Cardiac muscle cell (in vitro differentiated cells and primary cell): Measurements from ENCODE around the gene MCTP1. TPM values are rescaled to one million over a fixed set of nuclear protein-coding genes. Genes with fewer than 3 reads are reported as not detected.

Source experiments
- DNase-seq, 2 donors: peaks; one replicate each; pipeline versions ENCODE4 v3.0.0 to v3.0.0-alpha.2; 2010 to 2017; ENCODE audit warnings: low read depth in 1 of 2, low spot score in 1 of 2
- H3K27ac ChIP-seq: fragments of 200-600 bp; sonication (generic); 2 replicates; pipeline ENCODE4 v1.5.1; 2016
- H3K27me3 ChIP-seq: fragments of 200-600 bp; sonication (generic); 2 replicates; pipeline ENCODE4 v1.6.0; 2016; ENCODE audit warnings: control low read depth
- H3K36me3 ChIP-seq: fragments of 200-600 bp; sonication (generic); 2 replicates; pipeline ENCODE4 v1.5.1; 2016; ENCODE audit warnings: control low read depth
- H3K4me1 ChIP-seq: fragments of 200-600 bp; sonication (generic); 2 replicates; pipeline ENCODE4 v1.8.1; 2017; ENCODE audit warnings: low read depth, mild to moderate bottlenecking, mixed run types
- H3K4me3 ChIP-seq: fragments of 200-600 bp; sonication (generic); 2 replicates; pipeline ENCODE4 v1.5.1; 2016; ENCODE audit warnings: mild to moderate bottlenecking
- H3K9me3 ChIP-seq: fragments of 200-600 bp; sonication (generic); 2 replicates; pipeline ENCODE4 v1.5.1; 2017; ENCODE audit warnings: low read depth, mild to moderate bottlenecking, control low read depth
- polyA plus RNA-seq: library from polyadenylated mRNA; unstranded; fragments of >200 nt; fragmentation: Nextera tagmentation; extraction: Ambion mirVana; gene quantifications from 2 replicates; pipeline ENCODE4 v1.2.1, GENCODE V29; 2016
- total RNA-seq: library from RNA; depleted of rRNA; stranded (reverse); fragments of >200 nt; gene quantifications from 2 replicates; pipeline ENCODE4 v1.2.3, GENCODE V29; 2016
- TF ChIP-seq, protein P1 (sequence below): IDR thresholded peaks from 2 replicates; pipeline ENCODE4 v1.5.1; 2012; ENCODE audit warnings: low read depth, mild to moderate bottlenecking, low read length

The MCTP1 gene
- total and polyA plus RNA-seq, 2 experiments from 2014 or later, result 1.4 TPM; not detected in 1

DNA sequence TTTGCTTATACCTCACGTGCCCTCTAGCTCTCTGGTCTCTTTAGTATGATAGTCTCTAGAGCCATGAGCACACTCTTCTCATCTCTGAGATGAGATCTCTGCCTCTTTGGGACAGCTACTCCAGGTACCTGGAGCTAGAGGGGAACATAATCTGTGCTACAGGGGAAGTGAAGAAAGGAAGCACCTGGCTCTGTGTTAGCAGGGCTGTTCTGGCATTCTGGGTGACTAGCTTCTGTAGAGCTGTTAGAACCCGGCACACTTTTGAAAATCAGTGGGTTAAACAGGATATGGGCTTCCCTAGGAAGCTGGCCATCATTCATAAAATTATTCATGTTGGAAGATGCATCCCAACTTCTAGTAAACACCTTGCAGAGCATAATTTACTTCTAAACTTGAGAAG is 224.8 kb downstream of the MCTP1 start:
- Histone ChIP-seq H3K27ac (no peak overlapping the region), H3K27me3 (no peaks in the 10 kb centered on the region), H3K4me1 (no peaks in the 10 kb centered on the region), H3K9me3 (no peaks in the 10 kb centered on the region), H3K4me3 (no peak overlapping the region), H3K36me3 (no peaks in the 10 kb centered on the region)
- TF ChIP-seq, protein P1, sequence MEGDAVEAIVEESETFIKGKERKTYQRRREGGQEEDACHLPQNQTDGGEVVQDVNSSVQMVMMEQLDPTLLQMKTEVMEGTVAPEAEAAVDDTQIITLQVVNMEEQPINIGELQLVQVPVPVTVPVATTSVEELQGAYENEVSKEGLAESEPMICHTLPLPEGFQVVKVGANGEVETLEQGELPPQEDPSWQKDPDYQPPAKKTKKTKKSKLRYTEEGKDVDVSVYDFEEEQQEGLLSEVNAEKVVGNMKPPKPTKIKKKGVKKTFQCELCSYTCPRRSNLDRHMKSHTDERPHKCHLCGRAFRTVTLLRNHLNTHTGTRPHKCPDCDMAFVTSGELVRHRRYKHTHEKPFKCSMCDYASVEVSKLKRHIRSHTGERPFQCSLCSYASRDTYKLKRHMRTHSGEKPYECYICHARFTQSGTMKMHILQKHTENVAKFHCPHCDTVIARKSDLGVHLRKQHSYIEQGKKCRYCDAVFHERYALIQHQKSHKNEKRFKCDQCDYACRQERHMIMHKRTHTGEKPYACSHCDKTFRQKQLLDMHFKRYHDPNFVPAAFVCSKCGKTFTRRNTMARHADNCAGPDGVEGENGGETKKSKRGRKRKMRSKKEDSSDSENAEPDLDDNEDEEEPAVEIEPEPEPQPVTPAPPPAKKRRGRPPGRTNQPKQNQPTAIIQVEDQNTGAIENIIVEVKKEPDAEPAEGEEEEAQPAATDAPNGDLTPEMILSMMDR, result no peak
- DNase-seq, result no peak

DNA sequence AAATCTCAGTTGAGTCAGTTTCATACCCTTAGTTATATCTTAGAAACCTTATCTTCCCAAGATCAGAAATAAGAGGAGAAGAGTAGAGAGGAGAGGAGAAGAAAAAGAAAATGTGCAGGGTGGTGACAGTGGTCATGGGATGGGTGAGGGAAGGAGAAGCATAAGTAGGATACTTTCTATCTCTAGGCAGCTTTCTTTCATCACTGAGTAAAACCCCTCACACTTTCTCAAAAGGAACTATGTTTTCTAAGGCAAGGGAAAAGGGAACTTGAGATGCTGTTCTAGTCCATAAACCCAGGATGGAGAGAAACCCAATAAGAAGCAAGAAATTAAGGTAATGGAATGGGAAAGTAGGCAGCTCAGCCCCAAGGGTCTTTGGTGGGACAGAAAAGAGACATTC is 225.3 kb downstream of the MCTP1 start:
- Histone ChIP-seq H3K27ac (no peak overlapping the region), H3K27me3 (no peaks in the 10 kb centered on the region), H3K4me1 (no peaks in the 10 kb centered on the region), H3K36me3 (no peaks in the 10 kb centered on the region), H3K4me3 (no peak overlapping the region), H3K9me3 (no peaks in the 10 kb centered on the region)
- TF ChIP-seq, protein P1, result no peak
- DNase-seq, result no peak

DNA sequence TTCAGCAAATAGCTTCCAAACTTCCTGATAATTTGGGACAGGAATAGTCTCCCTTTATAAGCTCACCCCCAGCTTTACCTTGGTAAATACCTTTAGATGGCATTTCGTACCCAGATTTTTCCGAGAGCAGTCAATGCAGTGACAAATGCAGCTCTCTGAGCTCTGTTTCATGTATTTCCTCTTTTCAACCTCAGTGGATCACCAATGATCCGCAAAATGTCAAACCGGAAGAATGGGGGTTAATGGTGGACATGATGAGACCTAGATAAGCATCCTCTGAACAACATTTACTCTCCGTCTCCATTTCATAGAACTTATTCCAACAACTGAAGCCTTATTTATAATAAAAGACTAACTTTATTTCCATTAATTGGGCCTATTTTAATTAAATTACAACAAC is 227.3 kb downstream of the MCTP1 start:
- Histone ChIP-seq H3K36me3 (no peaks in the 10 kb centered on the region), H3K4me3 (no peak overlapping the region), H3K27me3 (no peaks in the 10 kb centered on the region), H3K9me3 (no peaks in the 10 kb centered on the region), H3K4me1 (no peaks in the 10 kb centered on the region), H3K27ac (no peak overlapping the region)
- TF ChIP-seq, protein P1, result no peak
- DNase-seq, result no peak

DNA sequence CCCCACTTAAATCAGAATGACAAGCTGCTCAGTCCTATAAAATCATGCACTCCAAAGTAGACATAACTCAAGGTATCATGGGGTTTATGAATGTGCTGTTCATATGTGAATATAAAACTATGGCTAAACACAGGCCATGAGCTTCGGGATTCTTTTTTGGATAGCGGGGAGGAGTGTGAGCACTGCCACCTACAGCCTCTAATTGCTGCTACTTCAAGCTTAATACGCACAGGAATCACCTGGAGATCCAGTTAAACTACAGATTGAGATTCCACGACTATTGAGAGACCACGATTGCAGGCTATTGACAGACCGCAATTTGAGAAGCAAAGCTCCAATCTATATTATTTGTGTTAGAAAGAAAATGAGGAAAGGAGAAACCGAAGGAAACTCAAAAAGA is 231.6 kb downstream of the MCTP1 start:
- H3K4me1 ChIP-seq, result no peaks in the 10 kb centered on the region
- H3K4me3 ChIP-seq, result no peak overlapping the region
- H3K27ac ChIP-seq, result no peak overlapping the region
- H3K27me3 ChIP-seq, result no peaks in the 10 kb centered on the region
- DNase-seq, result no peak
- H3K9me3 ChIP-seq, result no peaks in the 10 kb centered on the region
- TF ChIP-seq, protein P1, result no peak
- no peaks in the 10 kb centered on the region for H3K36me3 ChIP-seq

DNA sequence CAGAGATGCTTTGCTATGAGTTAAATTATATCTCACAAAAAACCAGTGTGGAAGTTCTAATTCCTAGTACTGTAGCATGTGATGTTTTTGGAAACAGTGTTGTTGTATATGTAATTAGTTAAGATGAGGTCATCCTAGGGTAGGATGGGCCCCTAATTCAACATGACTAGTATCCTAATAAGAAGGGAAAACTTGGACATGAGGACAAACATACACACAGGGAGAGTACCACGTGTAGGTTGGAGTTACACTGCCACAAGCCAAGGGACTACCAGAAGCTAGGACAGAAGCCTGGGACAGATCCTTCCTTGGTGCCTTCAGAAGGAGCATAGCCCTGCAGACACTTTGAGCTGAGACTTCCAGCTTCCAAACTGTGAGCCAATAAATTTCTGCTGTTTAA is 234.2 kb downstream of the MCTP1 start:
- Histone ChIP-seq H3K36me3 (no peaks in the 10 kb centered on the region), H3K4me1 (no peaks in the 10 kb centered on the region), H3K27ac (no peak overlapping the region), H3K4me3 (no peak overlapping the region), H3K27me3 (no peaks in the 10 kb centered on the region), H3K9me3 (no peaks in the 10 kb centered on the region)
- TF ChIP-seq, protein P1, result no peak
- no peak for DNase-seq

DNA sequence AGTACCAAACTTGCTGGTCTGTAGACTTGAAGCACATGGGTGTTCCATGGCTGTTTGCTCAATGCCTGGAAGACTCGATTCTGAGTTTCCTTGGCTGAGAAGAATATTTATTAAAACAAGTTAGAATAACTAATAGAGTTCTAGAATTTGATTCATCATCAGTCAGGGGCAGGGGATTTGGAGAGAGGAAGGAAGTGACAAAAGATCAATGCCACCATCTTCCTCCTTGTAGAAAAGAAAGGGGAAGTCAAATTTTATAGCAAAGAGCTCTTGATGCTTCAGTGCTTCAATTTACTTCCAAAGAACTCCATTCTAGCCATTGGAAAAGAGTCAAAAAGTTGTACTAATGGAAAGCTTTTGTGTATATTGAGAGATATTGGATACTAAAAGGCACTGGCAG is 236.3 kb downstream of the MCTP1 start:
- H3K9me3 ChIP-seq, result no peaks in the 10 kb centered on the region
- no peak overlapping the region for H3K27ac ChIP-seq
- TF ChIP-seq, protein P1, result no peak
- H3K4me3 ChIP-seq, result no peak overlapping the region
- H3K36me3 ChIP-seq, result no peaks in the 10 kb centered on the region
- H3K27me3 ChIP-seq, result no peaks in the 10 kb centered on the region
- H3K4me1 ChIP-seq, result no peaks in the 10 kb centered on the region
- DNase-seq, result no peak
